ENCODE data around the gene NFATC3.

DNA sequence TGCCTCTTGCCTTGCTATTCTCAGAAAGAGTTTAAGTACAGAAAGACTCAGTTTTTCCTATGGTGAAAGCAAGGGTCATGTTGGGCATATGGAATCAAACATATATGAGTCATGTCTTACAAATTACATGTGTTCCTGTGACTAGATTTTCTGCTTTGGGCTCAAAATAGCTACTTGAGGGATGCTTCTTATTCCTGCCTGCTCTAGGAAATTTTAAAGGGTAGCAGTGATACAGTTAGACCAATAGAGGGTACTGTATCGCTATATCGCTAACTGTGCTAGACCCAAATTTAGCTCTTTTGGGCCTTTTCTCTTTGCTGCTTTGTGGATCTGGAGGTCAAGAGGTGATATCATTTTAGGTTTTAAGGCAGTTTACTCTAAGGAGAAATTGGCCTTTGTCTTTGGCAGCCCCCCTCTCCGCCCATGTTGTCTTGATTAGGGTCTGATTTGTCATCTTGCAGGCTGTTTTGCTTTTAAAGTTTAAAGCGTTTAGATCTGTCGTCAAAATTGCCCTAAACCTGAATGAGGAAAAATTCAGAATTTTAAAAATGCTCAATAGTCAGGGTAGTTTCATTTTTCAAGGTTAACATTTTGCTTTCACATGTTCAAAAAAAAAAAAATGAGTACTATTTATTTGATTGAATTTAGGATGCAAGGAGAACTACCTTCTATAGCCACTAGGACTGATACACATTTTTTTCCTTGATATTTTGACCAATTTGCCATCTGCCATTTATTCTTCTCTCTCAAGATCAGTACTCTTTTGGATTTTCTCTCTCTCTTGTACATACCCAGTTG, 8.8 kb downstream of the NFATC3 start:
- TF ChIP-seq SPI1 (IDR thresholded peaks at IDR 0.05; ENCODE audit: low read depth, low read length) (no peak), POLR2AphosphoS5 (IDR thresholded peaks at IDR 0.05; ENCODE audit: low read depth, low read length) (no peak), POLR2A (IDR thresholded peaks at IDR 0.05; ENCODE audit: low read depth, low read length) (no peak), TAF1 (IDR thresholded peaks at IDR 0.05; ENCODE audit: low read depth, low read length) (no peak)

All from GM12891 (cell line).